ENCODE results near the gene ABCC1.

Gene ABCC1

DNA sequence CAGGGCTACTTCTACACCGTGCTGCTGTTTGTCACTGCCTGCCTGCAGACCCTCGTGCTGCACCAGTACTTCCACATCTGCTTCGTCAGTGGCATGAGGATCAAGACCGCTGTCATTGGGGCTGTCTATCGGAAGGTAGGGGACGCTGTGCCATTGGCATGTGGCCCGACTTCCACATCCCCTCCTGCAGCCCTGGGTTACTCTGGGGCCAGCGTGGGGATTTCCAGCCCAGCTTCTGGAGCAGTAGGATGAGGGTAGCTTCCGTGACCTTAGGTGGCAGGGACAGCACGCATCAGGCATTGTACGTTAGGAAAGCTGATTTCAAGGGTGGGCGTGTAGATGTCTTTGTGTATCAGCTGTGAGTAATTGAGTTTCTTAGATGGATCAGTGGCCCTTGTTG, 96.5 kb downstream of the ABCC1 start:
- Histone ChIP-seq H3K4me3 (ENCODE audit: low read depth in 1 of 2, low read length in 2 of 2) (no peak overlapping the region), H3K4me2 (ENCODE audit: insufficient read depth, low read length) (no peak overlapping the region), H2AFZ (ENCODE audit: low read depth, low read length) (no peak overlapping the region), H3K27ac (ENCODE audit: low read length) (no peak overlapping the region), H3K9ac (ENCODE audit: low read depth, low read length) (no peak overlapping the region), H3K9me3 (ENCODE audit: insufficient read depth, low read length, severe bottlenecking) (no peaks in the 10 kb centered on the region), H3K27me3 (ENCODE audit: insufficient read depth, low read length, poor library complexity) (no peaks in the 10 kb centered on the region), H3K79me2 (ENCODE audit: insufficient read depth, low read length) (no peaks in the 10 kb centered on the region), H3K36me3 (ENCODE audit: insufficient read depth, low read length) (peaks cover 83% of the 10 kb centered on the region), H4K20me1 (ENCODE audit: insufficient read depth, low read length) (peaks cover 9% of the 10 kb centered on the region; the same call in 1 of the 2 replicates), H3K4me1 (ENCODE audit: insufficient read depth, low read length) (no peaks in the 10 kb centered on the region)
- DNase-seq (no peak), ATAC-seq (ENCODE audit: insufficient read depth, low read depth) (no peak)
- TF ChIP-seq, protein P1, sequence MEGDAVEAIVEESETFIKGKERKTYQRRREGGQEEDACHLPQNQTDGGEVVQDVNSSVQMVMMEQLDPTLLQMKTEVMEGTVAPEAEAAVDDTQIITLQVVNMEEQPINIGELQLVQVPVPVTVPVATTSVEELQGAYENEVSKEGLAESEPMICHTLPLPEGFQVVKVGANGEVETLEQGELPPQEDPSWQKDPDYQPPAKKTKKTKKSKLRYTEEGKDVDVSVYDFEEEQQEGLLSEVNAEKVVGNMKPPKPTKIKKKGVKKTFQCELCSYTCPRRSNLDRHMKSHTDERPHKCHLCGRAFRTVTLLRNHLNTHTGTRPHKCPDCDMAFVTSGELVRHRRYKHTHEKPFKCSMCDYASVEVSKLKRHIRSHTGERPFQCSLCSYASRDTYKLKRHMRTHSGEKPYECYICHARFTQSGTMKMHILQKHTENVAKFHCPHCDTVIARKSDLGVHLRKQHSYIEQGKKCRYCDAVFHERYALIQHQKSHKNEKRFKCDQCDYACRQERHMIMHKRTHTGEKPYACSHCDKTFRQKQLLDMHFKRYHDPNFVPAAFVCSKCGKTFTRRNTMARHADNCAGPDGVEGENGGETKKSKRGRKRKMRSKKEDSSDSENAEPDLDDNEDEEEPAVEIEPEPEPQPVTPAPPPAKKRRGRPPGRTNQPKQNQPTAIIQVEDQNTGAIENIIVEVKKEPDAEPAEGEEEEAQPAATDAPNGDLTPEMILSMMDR (IDR thresholded peaks at IDR 0.05; ENCODE audit: borderline replicate concordance, extremely low read depth, low read length, poor library complexity, severe bottlenecking): no peak
- no peak for TF ChIP-seq EZH2 (IDR thresholded peaks at IDR 0.05; ENCODE audit: borderline replicate concordance, low read depth, low read length, severe bottlenecking)

- H3K4me1 ChIP-seq (ENCODE audit: insufficient read depth, low read length): no peaks in the 10 kb centered on the region
- DNase-seq (no peak), ATAC-seq (ENCODE audit: insufficient read depth, low read depth) (no peak)
- peaks cover 81% of the 10 kb centered on the region for H3K36me3 ChIP-seq (ENCODE audit: insufficient read depth, low read length)
- H3K27ac ChIP-seq (ENCODE audit: low read length): no peak overlapping the region
- H4K20me1 ChIP-seq (ENCODE audit: insufficient read depth, low read length): peaks cover 11% of the 10 kb centered on the region
- no peaks in the 10 kb centered on the region for H3K27me3 ChIP-seq (ENCODE audit: insufficient read depth, low read length, poor library complexity)
- no peak overlapping the region for H2AFZ ChIP-seq (ENCODE audit: low read depth, low read length)
- H3K9ac ChIP-seq (ENCODE audit: low read depth, low read length): no peak overlapping the region
- TF ChIP-seq EZH2 (IDR thresholded peaks at IDR 0.05; ENCODE audit: borderline replicate concordance, low read depth, low read length, severe bottlenecking): no peak
- TF ChIP-seq, protein P1 (IDR thresholded peaks at IDR 0.05; ENCODE audit: borderline replicate concordance, extremely low read depth, low read length, poor library complexity, severe bottlenecking): no peak
- no peak overlapping the region for H3K4me3 ChIP-seq (ENCODE audit: low read depth in 1 of 2, low read length in 2 of 2)
- H3K9me3 ChIP-seq (ENCODE audit: insufficient read depth, low read length, severe bottlenecking): no peaks in the 10 kb centered on the region
- no peaks in the 10 kb centered on the region for H3K79me2 ChIP-seq (ENCODE audit: insufficient read depth, low read length)
- H3K4me2 ChIP-seq (ENCODE audit: insufficient read depth, low read length): no peak overlapping the region
Observed at GRCh38 chr16:16047761-16048160, 98.3 kb downstream of the ABCC1 start.

DNA sequence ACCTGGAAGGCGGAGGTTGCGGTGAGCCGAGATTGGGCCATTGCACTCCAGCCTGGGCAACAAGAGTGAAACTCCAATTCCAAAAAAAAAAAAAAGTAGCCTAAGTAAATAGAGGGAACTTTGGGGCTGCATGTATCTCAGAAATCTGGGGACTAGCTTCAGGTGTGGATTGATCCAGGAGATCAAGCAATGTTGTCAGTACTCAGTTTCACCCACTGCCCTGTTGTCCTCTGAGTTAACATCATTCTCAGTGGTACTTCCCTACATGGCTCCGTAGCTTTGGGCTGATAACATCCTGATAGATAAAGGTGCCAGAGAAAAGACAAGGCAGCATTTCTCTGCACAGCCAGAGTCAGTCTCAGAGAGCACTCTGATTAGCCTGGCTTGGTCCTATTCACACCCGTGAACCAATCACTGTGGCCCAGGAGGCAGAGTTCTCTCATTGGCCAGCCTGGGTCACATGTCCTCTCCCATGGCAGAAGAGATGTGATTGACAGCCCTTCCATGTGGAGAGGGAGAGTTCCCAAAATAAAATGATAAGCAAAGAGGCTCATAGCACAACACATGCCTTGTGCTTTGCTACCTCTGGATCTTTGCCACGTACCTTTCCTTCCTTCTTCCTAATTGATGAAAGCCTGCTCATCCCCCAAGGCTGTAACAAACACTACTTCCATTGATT, 99.6 kb downstream of the ABCC1 start:
- Histone ChIP-seq H3K4me3 (ENCODE audit: low read depth in 1 of 2, low read length in 2 of 2) (no peak overlapping the region), H3K4me2 (ENCODE audit: insufficient read depth, low read length) (no peak overlapping the region)
- no peak for DNase-seq

More for the DNA sequence above, 99.6 kb downstream of the ABCC1 start:
- no peaks in the 10 kb centered on the region for H3K27me3 ChIP-seq (ENCODE audit: insufficient read depth, low read length, poor library complexity)
- H3K9me3 ChIP-seq (ENCODE audit: insufficient read depth, low read length, severe bottlenecking): no peaks in the 10 kb centered on the region
- no peak for ATAC-seq (ENCODE audit: insufficient read depth, low read depth)
- peaks cover 83% of the 10 kb centered on the region for H3K36me3 ChIP-seq (ENCODE audit: insufficient read depth, low read length)
- TF ChIP-seq, protein P1 (IDR thresholded peaks at IDR 0.05; ENCODE audit: borderline replicate concordance, extremely low read depth, low read length, poor library complexity, severe bottlenecking): no peak
- no peak for TF ChIP-seq EZH2 (IDR thresholded peaks at IDR 0.05; ENCODE audit: borderline replicate concordance, low read depth, low read length, severe bottlenecking)
- H4K20me1 ChIP-seq (ENCODE audit: insufficient read depth, low read length): peaks cover 11% of the 10 kb centered on the region
- H2AFZ ChIP-seq (ENCODE audit: low read depth, low read length): no peak overlapping the region
- H3K4me1 ChIP-seq (ENCODE audit: insufficient read depth, low read length): no peaks in the 10 kb centered on the region
- H3K27ac ChIP-seq (ENCODE audit: low read length): no peak overlapping the region
- no peaks in the 10 kb centered on the region for H3K79me2 ChIP-seq (ENCODE audit: insufficient read depth, low read length)
- H3K9ac ChIP-seq (ENCODE audit: low read depth, low read length): no peak overlapping the region

Data from DND-41 (cell line).